GM19397 (cell line): ENCODE measurements around the gene FCHSD2.
"Not testable (repeated sequence)": the region's sequence is repeated elsewhere in the genome, so short reads cannot be mapped to it uniquely, and the experiment has no call there.

Experiments
- ATAC-seq: cut with Tn5 transposase; IDR thresholded peaks from one replicate; pipeline ENCODE4 v1.9.1; 2021; ENCODE audit warnings: mild to moderate bottlenecking, moderate library complexity; ENCODE audit not compliant: unreplicated experiment

FCHSD2 gene

DNA sequence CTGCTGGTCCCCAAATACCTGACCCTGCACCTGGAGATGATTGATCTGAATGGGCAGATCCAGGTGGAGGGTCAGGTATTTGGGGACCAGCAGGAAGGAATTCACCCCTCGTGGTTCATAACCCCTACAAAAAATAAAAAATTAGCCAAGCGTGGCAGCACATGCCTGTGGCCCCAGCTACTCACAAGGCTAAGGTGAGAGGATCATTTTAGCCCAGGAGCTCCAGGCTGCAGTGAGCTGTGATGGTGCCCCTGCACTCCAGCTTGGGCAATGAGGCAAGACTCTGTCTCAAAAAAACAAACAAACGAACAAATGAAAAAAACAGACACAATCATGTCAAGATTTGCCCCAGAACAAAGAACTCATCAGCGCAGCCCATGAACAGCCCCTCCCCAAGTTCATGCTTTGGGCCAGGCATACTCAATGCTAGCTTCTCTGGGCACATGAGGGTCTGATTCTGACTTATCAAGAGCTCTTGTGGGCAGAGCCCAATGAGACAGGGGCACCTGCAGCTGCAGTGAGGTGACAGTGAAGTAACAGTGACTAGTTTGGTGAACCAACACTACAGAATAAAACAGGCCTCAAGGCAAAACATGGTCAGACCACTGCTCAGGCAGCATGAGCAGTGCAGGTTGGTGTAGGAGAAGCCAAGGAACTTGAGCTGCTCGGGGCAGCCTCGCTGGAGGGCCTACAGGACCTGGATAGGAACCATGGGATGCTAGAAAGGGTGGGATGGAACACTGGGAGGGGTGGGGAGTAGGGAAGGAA is 10.2 kb upstream of the FCHSD2 start:
- ATAC-seq: no peak

GRCh38 chr11:73151416-73151815 is 9.3 kb upstream of the FCHSD2 start:
- no peak for ATAC-seq

GRCh38 chr11:73149105-73149504 is 7.0 kb upstream of the FCHSD2 start:
- no peak for ATAC-seq

DNA sequence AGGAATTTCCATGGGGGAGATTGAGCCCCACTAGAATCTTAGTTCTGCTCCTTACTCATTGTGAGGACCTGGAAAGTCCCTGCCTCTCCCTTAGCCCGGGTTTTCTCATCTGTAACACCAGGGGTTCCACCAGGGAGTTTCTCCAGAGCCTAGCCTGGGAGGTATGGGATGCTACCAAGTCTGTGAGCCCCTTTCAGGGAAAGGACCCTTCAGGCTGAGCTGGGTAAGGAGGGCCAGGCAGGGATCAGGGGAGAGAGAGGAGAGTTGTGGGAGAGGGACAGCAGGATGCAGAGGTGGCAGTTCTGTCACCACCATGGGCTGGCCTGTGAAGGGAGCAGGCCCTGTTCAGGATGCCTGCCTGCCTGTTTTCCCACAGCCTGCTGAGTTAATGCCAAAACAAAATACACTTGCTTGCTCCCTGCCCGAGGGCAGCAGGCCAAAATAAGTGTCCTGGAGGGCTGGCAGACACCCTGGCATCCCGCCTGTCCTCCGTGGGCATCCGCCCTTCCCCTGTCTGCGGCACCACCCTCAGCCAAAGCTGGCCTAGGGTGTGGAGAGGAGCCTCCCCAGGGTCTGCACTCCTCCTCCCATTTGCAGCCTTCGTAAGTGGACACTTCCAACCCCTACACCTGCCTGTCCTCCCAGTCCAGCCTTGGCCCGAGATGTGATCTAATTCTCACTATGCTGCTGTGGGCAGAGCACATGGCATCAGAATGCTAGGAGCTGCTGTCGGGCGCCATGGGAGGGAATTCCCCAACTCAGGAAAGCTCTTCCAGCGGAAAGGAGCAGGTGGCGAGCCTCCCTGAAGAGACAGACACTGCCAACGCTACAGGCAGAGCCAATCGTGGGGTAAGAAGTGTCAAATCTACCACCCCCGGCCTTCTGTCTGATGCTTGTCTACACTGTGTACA is 5.9 kb upstream of the FCHSD2 start:
- ATAC-seq: no peak

DNA sequence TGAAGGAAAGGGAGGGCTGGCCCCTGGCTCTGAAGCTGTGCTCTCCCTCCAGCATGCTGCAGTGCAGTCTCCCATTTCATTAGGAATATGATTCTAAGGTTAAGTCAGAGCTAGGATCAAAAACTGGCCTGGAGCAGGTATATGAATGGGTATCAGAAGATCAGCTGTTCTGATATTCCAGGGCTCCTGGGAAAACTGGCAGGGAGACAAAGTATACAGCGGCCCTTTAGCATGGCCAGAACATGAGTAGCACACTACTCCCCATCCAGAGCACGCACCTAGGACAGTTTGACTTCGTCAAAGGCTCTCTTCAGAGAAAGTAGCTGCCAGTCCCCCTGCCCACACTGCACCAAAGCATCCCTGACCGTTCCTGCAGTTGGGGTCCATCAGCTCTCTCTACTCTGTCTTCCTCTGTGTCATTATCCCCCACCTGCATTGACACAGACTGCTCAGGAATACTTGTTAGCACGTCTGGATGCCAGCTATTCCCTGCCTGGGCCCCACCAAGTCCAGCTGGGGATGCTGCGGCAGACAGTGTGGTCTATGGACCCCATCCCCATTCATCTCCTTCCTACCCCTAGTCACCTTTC is 4.0 kb upstream of the FCHSD2 start:
- no peak for ATAC-seq

DNA sequence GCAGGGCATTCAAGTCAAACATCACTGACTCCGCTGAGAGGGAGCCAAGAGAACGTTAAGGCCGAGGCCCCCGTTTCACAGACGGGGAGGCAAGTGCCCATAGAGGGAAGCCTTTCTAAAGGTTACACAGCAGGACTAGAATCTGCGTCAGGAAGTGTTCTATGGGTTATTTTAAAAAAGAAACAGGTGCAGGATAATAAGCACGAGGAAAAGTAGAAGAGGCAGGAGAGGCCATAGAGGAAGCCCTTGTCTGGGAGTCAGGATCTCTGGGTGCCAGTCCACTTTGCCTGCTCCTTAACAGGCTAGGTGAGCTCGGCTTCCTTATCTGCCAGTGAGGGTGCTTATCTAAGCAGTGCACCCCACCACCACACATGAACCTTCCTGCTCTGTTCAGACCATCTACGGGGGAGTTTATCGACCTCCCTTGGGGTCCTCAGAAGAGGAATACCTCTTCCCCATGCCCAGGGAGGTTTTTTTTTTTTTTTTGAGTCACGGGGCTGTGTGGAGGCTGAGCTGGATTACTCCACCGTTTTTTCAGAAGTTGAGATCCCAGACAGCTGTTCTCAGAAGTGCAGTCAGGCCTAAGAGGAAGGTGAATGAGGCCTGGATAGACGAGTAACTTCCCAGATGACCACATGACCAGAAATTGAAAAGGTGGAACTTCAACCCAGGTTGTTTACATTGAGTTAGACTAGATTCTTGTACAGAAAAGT is 1.2 kb upstream of the FCHSD2 start:
- no peak for ATAC-seq

GRCh38 chr11:73141309-73142127 is 600 bp downstream of the FCHSD2 start:
- ATAC-seq: peak; percentile 38

DNA sequence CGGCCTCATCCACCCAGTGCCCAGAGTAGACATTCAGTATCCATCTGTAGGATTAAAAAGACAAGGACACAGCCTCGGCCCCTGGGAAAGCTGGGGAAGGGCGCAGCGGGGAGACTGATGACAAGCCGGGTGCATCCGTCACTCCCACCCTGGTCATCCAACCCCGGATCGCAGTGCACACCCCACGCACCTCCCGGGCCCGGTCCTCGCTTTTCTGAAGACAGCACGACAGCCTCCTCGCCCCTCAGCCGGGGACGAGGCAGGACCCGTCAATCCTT is 1.1 kb downstream of the FCHSD2 start:
- no peak for ATAC-seq

GRCh38 chr11:73140213-73141030 is 1.7 kb downstream of the FCHSD2 start:
- ATAC-seq: no peak

DNA sequence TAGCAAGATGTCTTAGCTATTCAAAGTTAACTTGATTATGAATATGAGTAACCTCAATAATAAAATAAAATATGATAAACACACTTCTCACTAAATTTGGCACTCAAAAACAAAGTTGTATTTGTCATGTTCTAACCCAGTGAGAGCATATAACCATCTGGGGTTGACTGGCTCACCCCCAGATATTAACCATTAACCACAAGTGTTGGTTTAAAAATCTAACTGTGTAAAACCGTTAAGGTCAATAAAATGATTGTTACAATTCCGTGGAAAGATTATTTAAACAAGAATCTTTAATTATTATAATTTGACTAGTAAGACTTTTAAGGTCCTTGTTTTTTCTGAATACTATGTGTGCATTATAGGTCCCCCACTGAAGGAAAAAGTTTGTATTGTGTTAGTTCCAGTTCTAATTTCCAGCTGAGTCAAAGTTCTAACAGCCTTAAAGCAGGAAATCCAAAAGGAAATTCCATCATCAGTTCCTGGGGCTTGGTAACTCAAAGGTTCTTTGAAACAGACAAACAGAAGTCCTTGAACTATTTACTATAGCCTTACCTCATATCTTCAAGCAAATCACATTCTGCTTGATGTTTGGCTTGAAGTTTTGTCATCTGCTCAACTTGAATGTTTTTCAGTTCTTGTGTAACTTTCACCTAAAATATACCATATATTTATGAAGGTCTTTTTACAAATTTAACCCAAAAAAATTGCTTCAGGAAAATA is 2.5 kb downstream of the FCHSD2 start:
- ATAC-seq: no peak

- ATAC-seq: no peak
Observed at GRCh38 chr11:73137944-73138274, 4.2 kb downstream of the FCHSD2 start.

GRCh38 chr11:73137262-73137943 is 4.7 kb downstream of the FCHSD2 start:
- ATAC-seq: no peak

GRCh38 chr11:73136722-73137121 is 5.4 kb downstream of the FCHSD2 start:
- not testable (repeated sequence) for ATAC-seq

GRCh38 chr11:73135346-73136284 is 6.5 kb downstream of the FCHSD2 start:
- no peak for ATAC-seq

- ATAC-seq: not testable (repeated sequence)
Observed at GRCh38 chr11:73132349-73132748, 9.8 kb downstream of the FCHSD2 start.

DNA sequence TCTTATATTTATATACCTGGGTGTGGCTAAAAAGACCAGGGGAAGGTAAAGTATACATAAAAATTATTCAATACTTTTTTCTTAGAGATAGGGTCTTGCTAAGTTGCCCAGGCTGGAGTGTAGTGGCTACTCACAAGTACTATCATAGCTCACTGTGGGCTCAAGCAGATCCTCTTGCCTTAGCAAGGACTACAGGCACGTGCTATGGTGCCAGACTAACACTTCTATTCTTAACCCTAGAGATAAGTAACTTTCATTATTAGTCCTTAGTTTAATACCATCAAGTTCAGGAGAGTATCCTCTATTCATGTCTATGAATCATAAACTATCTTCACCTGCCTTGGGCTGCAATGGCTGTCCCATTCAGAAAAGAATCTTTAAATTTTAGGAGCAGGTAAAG is 11.9 kb downstream of the FCHSD2 start:
- no peak for ATAC-seq

- no peak for ATAC-seq
Observed at GRCh38 chr11:73129198-73129597, 12.9 kb downstream of the FCHSD2 start.
